Fibroblast of lung (primary cell): ENCODE measurements around the gene ERFE. TPM values are rescaled to one million over a fixed set of nuclear protein-coding genes. Genes with fewer than 3 reads are reported as not detected.

ENCODE experiments used
- DNase-seq, 2 donors: peaks; one replicate each; pipeline versions ENCODE4 v3.0.0 to v3.0.0-alpha.2; 2010; ENCODE audit warnings: low read depth in 2 of 2
- H2AFZ ChIP-seq: 2 replicates; pipeline ENCODE4 v1.5.1; 2012; ENCODE audit warnings: low read length, control low read depth, inconsistent platforms
- H3K27ac ChIP-seq: 2 replicates; pipeline ENCODE4 v1.5.1; 2011; ENCODE audit warnings: low read length, control low read depth; ENCODE audit not compliant: insufficient read depth
- H3K27me3 ChIP-seq: 2 replicates; pipeline ENCODE4 v1.5.1; 2011; ENCODE audit warnings: mild to moderate bottlenecking, low read length; ENCODE audit not compliant: control insufficient read depth, insufficient read depth
- H3K36me3 ChIP-seq: 2 replicates; pipeline ENCODE4 v1.5.1; 2011; ENCODE audit warnings: low read length; ENCODE audit not compliant: control insufficient read depth, insufficient read depth
- H3K4me1 ChIP-seq: 2 replicates; pipeline ENCODE4 v1.5.1; 2011; ENCODE audit warnings: low read length; ENCODE audit not compliant: control insufficient read depth, insufficient read depth; ENCODE audit errors: extremely low read depth
- H3K4me2 ChIP-seq: 2 replicates; pipeline ENCODE4 v1.5.1; 2011; ENCODE audit warnings: low read length, control low read depth; ENCODE audit not compliant: insufficient read depth; ENCODE audit errors: extremely low read depth
- H3K4me3 ChIP-seq, 4 experiments: fragments of 200-600 bp in 1 of 4; sonication (generic) in 1 of 4; replicated peaks in 1 of 4; 2 replicates each; pipeline ENCODE4 v1.5.1; 2011 to 2016; ENCODE audit warnings: low read length in 4 of 4, low read depth in 3 of 4, mild to moderate bottlenecking in 3 of 4, control low read depth in 2 of 4, inconsistent platforms in 1 of 4, mixed read lengths in 1 of 4; ENCODE audit not compliant: insufficient read depth in 1 of 4; ENCODE audit errors: control extremely low read depth in 1 of 4
- H3K79me2 ChIP-seq: 2 replicates; pipeline ENCODE4 v1.5.1; 2012; ENCODE audit warnings: mild to moderate bottlenecking, low read length, inconsistent platforms; ENCODE audit not compliant: control insufficient read depth, insufficient read depth
- H3K9ac ChIP-seq: 2 replicates; pipeline ENCODE4 v1.5.1; 2011; ENCODE audit warnings: mild to moderate bottlenecking, low read length, control low read depth; ENCODE audit not compliant: insufficient read depth
- H3K9me3 ChIP-seq: 2 replicates; pipeline ENCODE4 v1.5.1; 2012; ENCODE audit warnings: low read depth, low read length; ENCODE audit not compliant: control insufficient read depth, insufficient read depth
- H4K20me1 ChIP-seq: 2 replicates; pipeline ENCODE4 v1.5.1; 2011; ENCODE audit warnings: low read length; ENCODE audit not compliant: control insufficient read depth, insufficient read depth; ENCODE audit errors: extremely low read depth
- CTCF ChIP-seq, 2 donors: IDR thresholded peaks in 1 of 2; conservative IDR thresholded peaks in 1 of 2; 1 replicate in 1 of 2; 2 replicates in 1 of 2; pipeline ENCODE4 v1.5.1; 2011 to 2012; ENCODE audit warnings: low read length in 2 of 2, control low read depth in 1 of 2, inconsistent platforms in 1 of 2, low read depth in 1 of 2, mild to moderate bottlenecking in 1 of 2
- EZH2 ChIP-seq: IDR thresholded peaks from 2 replicates; pipeline ENCODE4 v1.5.1; 2012; ENCODE audit warnings: low read length, control low read depth, mild to moderate bottlenecking; ENCODE audit errors: missing control alignments
- polyA plus RNA-seq, 2 donors: library from polyadenylated mRNA; depleted of rRNA in 1 of 2; stranded (reverse) in 1 of 2; unstranded in 1 of 2; fragments of >200 nt; gene quantifications; 2 replicates each; pipeline ENCODE4 v1.2.1, GENCODE V29; 2011 to 2012; ENCODE audit warnings: missing spikeins in 1 of 2
- total RNA-seq: library from RNA; depleted of rRNA; stranded (reverse); fragments of >200 nt; gene quantifications from 2 replicates; pipeline ENCODE4 v1.2.1, GENCODE V29; 2014

Gene ERFE
- total and polyA plus RNA-seq, 2 donors (not counting 1 experiment from before 2014, with no cell fraction given) = 1.5 to 8.3 TPM

GRCh38 chr2:238149841-238150572 is 8.8 kb upstream of the ERFE start:
- Histone ChIP-seq H3K27ac (no peak overlapping the region), H3K9me3 (no peaks in the 10 kb centered on the region), H2AFZ (no peak overlapping the region), H3K79me2 (no peaks in the 10 kb centered on the region), H3K4me2 (no peak overlapping the region), H4K20me1 (no peaks in the 10 kb centered on the region), H3K27me3 (no peaks in the 10 kb centered on the region), H3K9ac (no peak overlapping the region), H3K4me1 (peaks cover 7% of the 10 kb centered on the region), H3K36me3 (no peaks in the 10 kb centered on the region), H3K4me3 (no peak overlapping the region)
- no peak for TF ChIP-seq CTCF (conservative IDR thresholded peaks at IDR 0.05 in 1 of 2, IDR thresholded peaks at IDR 0.05 in 1 of 2; ENCODE audit: low read depth in 1 of 2, low read length in 2 of 2)
- TF ChIP-seq EZH2 = no peak
- no peak for DNase-seq

- Histone ChIP-seq H4K20me1 (no peaks in the 10 kb centered on the region), H3K27me3 (no peaks in the 10 kb centered on the region), H3K36me3 (no peaks in the 10 kb centered on the region), H2AFZ (no peak overlapping the region), H3K4me1 (peaks cover 11% of the 10 kb centered on the region), H3K79me2 (no peaks in the 10 kb centered on the region), H3K27ac (no peak overlapping the region), H3K4me3 (no peak overlapping the region), H3K9ac (no peak overlapping the region), H3K4me2 (no peak overlapping the region), H3K9me3 (no peaks in the 10 kb centered on the region)
- DNase-seq = no peak
- TF ChIP-seq CTCF (conservative IDR thresholded peaks at IDR 0.05 in 1 of 2, IDR thresholded peaks at IDR 0.05 in 1 of 2; ENCODE audit: low read depth in 1 of 2, low read length in 2 of 2) = no peak
Observed at GRCh38 chr2:238150686-238151085, 8.1 kb upstream of the ERFE start.

GRCh38 chr2:238151205-238151604 is 7.6 kb upstream of the ERFE start:
- Histone ChIP-seq H3K79me2 (no peaks in the 10 kb centered on the region), H2AFZ (no peak overlapping the region), H3K4me1 (peaks cover 12% of the 10 kb centered on the region), H3K9ac (no peak overlapping the region), H3K9me3 (no peaks in the 10 kb centered on the region), H3K27me3 (no peaks in the 10 kb centered on the region), H3K4me3 (no peak overlapping the region), H3K4me2 (no peak overlapping the region), H3K36me3 (no peaks in the 10 kb centered on the region), H3K27ac (no peak overlapping the region), H4K20me1 (no peaks in the 10 kb centered on the region)
- TF ChIP-seq CTCF (conservative IDR thresholded peaks at IDR 0.05 in 1 of 2, IDR thresholded peaks at IDR 0.05 in 1 of 2; ENCODE audit: low read depth in 1 of 2, low read length in 2 of 2) (no peak), EZH2 (no peak)
- DNase-seq = no peak
